ENCODE results near the gene NT5C1A. TPM values are rescaled to one million over a fixed set of nuclear protein-coding genes. Genes with fewer than 3 reads are reported as not detected.

NT5C1A gene
- total RNA-seq, 1 experiment from 2014 or later, result not detected

DNA sequence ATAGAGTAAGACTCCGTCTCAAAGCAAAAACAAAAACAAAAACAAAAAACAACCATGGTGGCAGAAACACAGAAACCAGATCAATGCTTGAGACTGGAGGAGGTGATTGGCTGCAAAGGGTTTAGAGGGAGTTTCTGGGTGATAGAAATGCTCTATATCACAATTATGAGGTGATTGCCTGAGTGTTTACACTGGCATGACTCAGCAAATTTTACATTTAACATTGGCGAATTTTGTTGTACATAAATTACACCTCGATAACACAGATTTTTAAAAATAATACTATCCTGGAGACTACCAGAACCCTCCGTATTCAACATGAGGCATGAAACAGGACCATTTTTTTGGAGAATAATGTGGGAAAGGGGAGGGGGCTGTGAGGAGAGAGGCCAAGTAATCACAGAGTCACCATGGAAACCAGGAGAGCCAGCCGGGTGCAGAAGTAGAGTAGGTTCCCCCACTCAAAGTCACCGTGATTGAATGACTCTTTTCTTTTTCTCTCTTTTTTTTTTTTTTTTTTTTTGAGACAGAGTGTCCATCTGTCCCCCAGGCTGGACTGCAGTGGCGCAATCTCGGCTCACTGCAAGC, 56.7 kb downstream of the NT5C1A start:
- H3K27ac ChIP-seq (ENCODE audit: insufficient read length, low read depth, low read length), result no peak overlapping the region
- no peak overlapping the region for H3K4me2 ChIP-seq (ENCODE audit: insufficient read depth, insufficient read length, low read length)
- no peak overlapping the region for H3K9ac ChIP-seq (ENCODE audit: extremely low read depth, insufficient read length, low read length)
- H3K79me2 ChIP-seq (ENCODE audit: insufficient read depth, low read length), result no peaks in the 10 kb centered on the region
- no peak overlapping the region for H3K4ac ChIP-seq (ENCODE audit: low read depth, low read length)
- no peaks in the 10 kb centered on the region; the same call in 1 of the 2 replicates for H3K27me3 ChIP-seq (ENCODE audit: insufficient read depth, low read length)
- Mint-ChIP-seq H3K27me3 (ENCODE audit: low read depth) (peaks cover 56% of the 10 kb centered on the region), H3K4me3 (no peak overlapping the region), H3K27ac (peak overlapping the region in 2 of 3 experiments; percentile 14 to 32; a peak in 2 of 7 replicates), H3K36me3 (ENCODE audit: insufficient read depth in 1 of 3, low read depth in 3 of 3) (no peaks in the 10 kb centered on the region), H3K9me3 (no peaks in the 10 kb centered on the region; a peak in 1 of 5 replicates), H3K4me1 (peaks cover 2 to 5% of the 10 kb centered on the region in 2 experiments; a peak in 1 of 4 replicates)
- H3K56ac ChIP-seq (ENCODE audit: insufficient read length, low read depth, low read length), result no peak overlapping the region
- no peaks in the 10 kb centered on the region for H3K23me2 ChIP-seq (ENCODE audit: insufficient read length, low read depth, low read length, poor library complexity, severe bottlenecking)
- H4K5ac ChIP-seq (ENCODE audit: insufficient read length, low read depth, low read length), result no peak overlapping the region
- no peaks in the 10 kb centered on the region for H3K4me1 ChIP-seq (ENCODE audit: insufficient read depth, low read length)
- no peak overlapping the region for H2AK5ac ChIP-seq (ENCODE audit: insufficient read length, low read length)
- H3K23ac ChIP-seq (ENCODE audit: insufficient read length, low read depth, low read length), result no peak overlapping the region
- H3T11ph ChIP-seq (ENCODE audit: low read length), result no peak overlapping the region
- H2BK120ac ChIP-seq (ENCODE audit: low read depth, low read length, poor library complexity, severe bottlenecking), result no peak overlapping the region
- no peak overlapping the region for H2BK12ac ChIP-seq (ENCODE audit: insufficient read length, low read depth, low read length)
- no peak overlapping the region for H4K91ac ChIP-seq (ENCODE audit: insufficient read length, low read depth, low read length)
- H3K79me1 ChIP-seq (ENCODE audit: insufficient read depth, low read depth, low read length, poor library complexity, severe bottlenecking), result no peaks in the 10 kb centered on the region
- DNase-seq, result no peak
- no peaks in the 10 kb centered on the region for H3K9me3 ChIP-seq (ENCODE audit: control insufficient read depth, low read depth, low read length)
- H4K20me1 ChIP-seq (ENCODE audit: control insufficient read depth, insufficient read depth, insufficient read length), result no peaks in the 10 kb centered on the region
- H3K14ac ChIP-seq (ENCODE audit: insufficient read depth, low read length), result no peak overlapping the region
- WGBS (ENCODE audit: extremely low coverage, insufficient read length, low lambda C conversion rate), result no CpG with 5 or more reads among the region's 8 CpGs
- no peak overlapping the region for H2AFZ ChIP-seq (ENCODE audit: low read length)
- TF ChIP-seq, protein P1, sequence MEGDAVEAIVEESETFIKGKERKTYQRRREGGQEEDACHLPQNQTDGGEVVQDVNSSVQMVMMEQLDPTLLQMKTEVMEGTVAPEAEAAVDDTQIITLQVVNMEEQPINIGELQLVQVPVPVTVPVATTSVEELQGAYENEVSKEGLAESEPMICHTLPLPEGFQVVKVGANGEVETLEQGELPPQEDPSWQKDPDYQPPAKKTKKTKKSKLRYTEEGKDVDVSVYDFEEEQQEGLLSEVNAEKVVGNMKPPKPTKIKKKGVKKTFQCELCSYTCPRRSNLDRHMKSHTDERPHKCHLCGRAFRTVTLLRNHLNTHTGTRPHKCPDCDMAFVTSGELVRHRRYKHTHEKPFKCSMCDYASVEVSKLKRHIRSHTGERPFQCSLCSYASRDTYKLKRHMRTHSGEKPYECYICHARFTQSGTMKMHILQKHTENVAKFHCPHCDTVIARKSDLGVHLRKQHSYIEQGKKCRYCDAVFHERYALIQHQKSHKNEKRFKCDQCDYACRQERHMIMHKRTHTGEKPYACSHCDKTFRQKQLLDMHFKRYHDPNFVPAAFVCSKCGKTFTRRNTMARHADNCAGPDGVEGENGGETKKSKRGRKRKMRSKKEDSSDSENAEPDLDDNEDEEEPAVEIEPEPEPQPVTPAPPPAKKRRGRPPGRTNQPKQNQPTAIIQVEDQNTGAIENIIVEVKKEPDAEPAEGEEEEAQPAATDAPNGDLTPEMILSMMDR (conservative IDR thresholded peaks at IDR 0.05), result no peak
- no peak overlapping the region for H2BK20ac ChIP-seq (ENCODE audit: low read depth, low read length, poor library complexity, severe bottlenecking)
- H4K8ac ChIP-seq (replicated peaks; ENCODE audit: insufficient read length, low read depth, low read length), result no peak overlapping the region
- no peak overlapping the region for H2BK15ac ChIP-seq (ENCODE audit: low read depth, low read length)
- H3K18ac ChIP-seq (ENCODE audit: insufficient read length, low read depth, low read length), result no peak overlapping the region
- H2BK5ac ChIP-seq (ENCODE audit: insufficient read length, low read length), result no peak overlapping the region
